Naive thymus-derived CD4-positive, alpha-beta T cell (primary cell): ENCODE data around the gene SLC39A10. TPM values are rescaled to one million over a fixed set of nuclear protein-coding genes. Genes with fewer than 3 reads are reported as not detected.

Experiments
- ATAC-seq: fragments of 150-1000 bp; cut with Tn5 transposase; 2 replicates; pipeline ENCODE4 v1.10.0; 2021; ENCODE audit warnings: mild to moderate bottlenecking, moderate library complexity
- CTCF ChIA-PET: fragments of 350-600 bp; sonication (Branson Sonifier 250); formaldehyde crosslinking; loops from one replicate; lab custom pipeline; 2021; ENCODE audit warnings: antibody characterized with exemption; lab: Charles Lee
- POLR2A ChIA-PET: fragments of 350-600 bp; sonication (Branson Sonifier 250); formaldehyde crosslinking; loops from one replicate; lab custom pipeline; 2021; ENCODE audit warnings: antibody characterized with exemption, inconsistent platforms; lab: Charles Lee
- DNase-seq, 9 donors: peaks; one replicate each; pipeline versions ENCODE4 v3.0.0 to v3.0.0-alpha.2; 2020 to 2022; ENCODE audit warnings: mixed read lengths in 1 of 9
- H3K27ac ChIP-seq: one replicate; pipeline ENCODE4 v1.7.0; 2013; ENCODE audit warnings: mild to moderate bottlenecking, low read depth, low read length, moderate library complexity
- H3K27me3 ChIP-seq, 2 donors: one replicate each; pipeline ENCODE4 v1.7.0; 2013; ENCODE audit warnings: low read length in 2 of 2, mild to moderate bottlenecking in 2 of 2, moderate library complexity in 2 of 2; ENCODE audit not compliant: control insufficient read depth in 2 of 2, insufficient read depth in 2 of 2
- H3K36me3 ChIP-seq, 3 experiments: 1 replicate in 2 of 3; 2 replicates in 1 of 3; pipeline ENCODE4 v1.7.0; 2013; ENCODE audit warnings: low read length in 3 of 3, mild to moderate bottlenecking in 3 of 3, moderate library complexity in 1 of 3; ENCODE audit not compliant: insufficient read depth in 3 of 3, control insufficient read depth in 2 of 3
- H3K4me1 ChIP-seq, 2 donors: one replicate each; pipeline ENCODE4 v1.7.0; 2013; ENCODE audit warnings: low read length in 2 of 2, mild to moderate bottlenecking in 2 of 2, moderate library complexity in 1 of 2; ENCODE audit not compliant: control insufficient read depth in 2 of 2, insufficient read depth in 2 of 2
- H3K4me3 ChIP-seq: 2 replicates; pipeline ENCODE4 v1.7.0; 2013; ENCODE audit warnings: mild to moderate bottlenecking, low read length
- H3K9me3 ChIP-seq, 3 experiments: 1 replicate in 2 of 3; 2 replicates in 1 of 3; pipeline ENCODE4 v1.7.0; 2013; ENCODE audit warnings: low read length in 3 of 3; ENCODE audit not compliant: control insufficient read depth in 2 of 3
- H3K27ac Mint-ChIP-seq, 9 donors: one replicate each; pipeline ENCODE4 v1.8.0; 2020 to 2022; ENCODE audit warnings: mixed read lengths in 9 of 9, mild to moderate bottlenecking in 8 of 9, moderate library complexity in 5 of 9, inconsistent platforms in 2 of 9
- H3K27me3 Mint-ChIP-seq, 5 donors: one replicate each; pipeline ENCODE4 v1.8.0; 2021 to 2022; ENCODE audit warnings: mixed read lengths in 5 of 5, mild to moderate bottlenecking in 1 of 5
- H3K36me3 Mint-ChIP-seq, 5 donors: one replicate each; pipeline ENCODE4 v1.8.0; 2020 to 2022; ENCODE audit warnings: mixed read lengths in 5 of 5, mild to moderate bottlenecking in 3 of 5, inconsistent platforms in 1 of 5
- H3K4me1 Mint-ChIP-seq, 7 donors: one replicate each; pipeline ENCODE4 v1.8.0; 2020 to 2022; ENCODE audit warnings: mixed read lengths in 7 of 7, mild to moderate bottlenecking in 3 of 7, inconsistent platforms in 1 of 7
- H3K4me3 Mint-ChIP-seq, 10 donors: one replicate each; pipeline ENCODE4 v1.8.0; 2020 to 2022; ENCODE audit warnings: mild to moderate bottlenecking in 10 of 10, mixed read lengths in 10 of 10, moderate library complexity in 6 of 10, inconsistent platforms in 2 of 10
- H3K9me3 Mint-ChIP-seq, 11 donors: one replicate each; pipeline ENCODE4 v1.8.0; 2020 to 2022; ENCODE audit warnings: mixed read lengths in 11 of 11, mild to moderate bottlenecking in 4 of 11, inconsistent platforms in 1 of 11, moderate library complexity in 1 of 11
- intact Hi-C, 2 donors: fragments of 100-400 bp; cut with micrococcal nuclease; formaldehyde crosslinking; loops; one replicate each; pipeline ENCODE4 v1.15.1; 2023
- polyA plus RNA-seq, 2 donors: library from polyadenylated mRNA; unstranded; fragments of 300-500 nt; fragmentation: Illumina TruSeq; gene quantifications; one replicate each; pipeline ENCODE4 v1.2.3, GENCODE V29; 2021
- total RNA-seq, 6 experiments: library from RNA in 5 of 6; stranded (reverse) in 5 of 6; gene quantifications; 1 replicate in 5 of 6; 2 replicates in 1 of 6; pipeline ENCODE4 v1.2.3 and lab custom pipeline; 2021 to 2026

Gene SLC39A10
- total and polyA plus RNA-seq, 7 experiments from 2014 or later, result 6.6 to 92.9 (median 58.0) TPM

DNA sequence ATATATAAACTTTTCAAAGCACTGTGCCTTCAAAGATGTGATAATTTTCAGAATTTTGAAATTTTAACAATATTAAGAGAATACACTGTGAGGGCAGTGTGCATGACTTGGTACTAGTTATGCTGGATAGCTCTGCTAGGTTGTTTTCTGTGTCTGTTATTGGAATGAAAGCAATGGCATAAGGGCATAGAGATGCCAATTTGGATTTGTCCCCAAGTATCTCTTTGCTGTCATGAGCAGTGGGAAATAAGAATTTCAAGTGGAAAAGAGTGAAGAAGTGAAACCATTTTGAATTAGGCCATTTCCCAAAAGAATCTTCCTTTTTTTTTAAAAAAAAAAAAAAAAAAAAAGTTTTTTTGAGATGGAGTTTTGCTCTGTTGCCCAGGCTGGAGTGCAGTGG is 76.8 kb downstream of the SLC39A10 start:
- Histone ChIP-seq H3K9me3 (no peaks in the 10 kb centered on the region), H3K27me3 (no peaks in the 10 kb centered on the region), H3K27ac (no peak overlapping the region), H3K4me3 (no peak overlapping the region), H3K36me3 (peaks cover 0 to 39% (median 4%) of the 10 kb centered on the region in 3 experiments), H3K4me1 (no peaks in the 10 kb centered on the region)
- Mint-ChIP-seq H3K4me3 (no peak overlapping the region), H3K9me3 (peaks cover 0 to 10% (median 0%) of the 10 kb centered on the region in 11 donors), H3K36me3 (peaks cover 24 to 84% (median 74%) of the 10 kb centered on the region in 5 donors), H3K27ac (no peak overlapping the region), H3K4me1 (peaks cover 0 to 8% (median 0%) of the 10 kb centered on the region in 7 donors), H3K27me3 (no peaks in the 10 kb centered on the region)
- DNase-seq (no peak), ATAC-seq (no peak)
- ChIA-PET POLR2A (no interaction called here), CTCF (no interaction called here)
- intact Hi-C loops, result no loop called here

DNA sequence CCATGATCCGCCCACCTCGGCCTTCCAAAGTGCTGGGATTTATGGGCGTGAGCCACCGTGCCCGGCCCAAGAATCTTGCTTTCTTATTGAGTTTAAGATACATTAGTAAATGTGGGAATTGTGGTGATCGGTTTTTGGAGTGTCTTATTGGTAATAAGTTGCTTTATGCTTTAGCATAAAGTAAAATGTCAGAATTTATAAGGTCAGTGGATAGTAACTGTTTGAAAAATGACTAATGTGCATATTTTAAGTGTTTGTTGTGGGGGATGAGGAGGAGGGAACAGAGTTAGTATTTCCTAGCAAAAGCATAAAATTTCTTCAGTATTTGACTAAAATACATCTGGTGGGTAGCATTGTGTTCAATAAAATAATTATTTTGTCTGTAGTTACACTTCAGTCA is 77.4 kb downstream of the SLC39A10 start:
- Histone ChIP-seq H3K4me1 (no peaks in the 10 kb centered on the region), H3K27me3 (no peaks in the 10 kb centered on the region), H3K27ac (no peak overlapping the region), H3K36me3 (peaks cover 0 to 34% (median 4%) of the 10 kb centered on the region in 3 experiments), H3K4me3 (no peak overlapping the region), H3K9me3 (no peaks in the 10 kb centered on the region)
- Mint-ChIP-seq H3K27me3 (no peaks in the 10 kb centered on the region), H3K4me3 (no peak overlapping the region), H3K36me3 (peaks cover 22 to 85% (median 74%) of the 10 kb centered on the region in 5 donors), H3K4me1 (peaks cover 0 to 8% (median 0%) of the 10 kb centered on the region in 7 donors), H3K9me3 (peaks cover 0 to 10% (median 0%) of the 10 kb centered on the region in 11 donors), H3K27ac (no peak overlapping the region)
- POLR2A ChIA-PET, result no interaction called here
- ATAC-seq (no peak), DNase-seq (no peak)
- intact Hi-C loops, result no loop called here
- CTCF ChIA-PET, result no interaction called here

DNA sequence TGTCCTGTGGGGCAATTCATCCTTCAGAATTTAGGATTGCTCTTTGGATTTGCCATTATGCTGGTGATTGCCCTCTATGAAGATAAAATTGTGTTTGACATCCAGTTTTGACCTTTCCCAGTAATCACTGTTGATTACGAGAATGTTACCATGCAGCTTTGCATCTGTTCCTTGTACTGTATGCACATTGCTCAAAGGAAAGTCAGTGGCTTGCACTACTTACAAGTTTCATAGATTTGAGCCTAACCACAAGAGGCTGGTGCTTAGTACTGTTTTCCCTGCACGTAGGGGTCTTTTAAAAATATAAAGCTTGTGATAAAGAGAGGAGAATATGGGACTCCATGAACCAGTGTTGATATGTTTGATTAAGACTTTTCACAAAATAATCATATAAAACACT is 77.9 kb downstream of the SLC39A10 start:
- H3K27ac Mint-ChIP-seq, result no peak overlapping the region
- CTCF ChIA-PET, result no interaction called here
- H3K4me1 Mint-ChIP-seq, result peaks cover 0 to 6% (median 0%) of the 10 kb centered on the region in 7 donors
- DNase-seq, result no peak
- Histone ChIP-seq H3K9me3 (no peaks in the 10 kb centered on the region), H3K4me1 (no peaks in the 10 kb centered on the region), H3K36me3 (peaks cover 0 to 28% (median 4%) of the 10 kb centered on the region in 3 experiments), H3K4me3 (no peak overlapping the region), H3K27ac (no peak overlapping the region), H3K27me3 (no peaks in the 10 kb centered on the region)
- peaks cover 19 to 85% (median 75%) of the 10 kb centered on the region in 5 donors for H3K36me3 Mint-ChIP-seq
- no peaks in the 10 kb centered on the region for H3K27me3 Mint-ChIP-seq
- POLR2A ChIA-PET, result no interaction called here
- intact Hi-C loops, result no loop called here
- H3K9me3 Mint-ChIP-seq, result peaks cover 0 to 10% (median 0%) of the 10 kb centered on the region in 11 donors
- no peak overlapping the region for H3K4me3 Mint-ChIP-seq
- ATAC-seq, result no peak

DNA sequence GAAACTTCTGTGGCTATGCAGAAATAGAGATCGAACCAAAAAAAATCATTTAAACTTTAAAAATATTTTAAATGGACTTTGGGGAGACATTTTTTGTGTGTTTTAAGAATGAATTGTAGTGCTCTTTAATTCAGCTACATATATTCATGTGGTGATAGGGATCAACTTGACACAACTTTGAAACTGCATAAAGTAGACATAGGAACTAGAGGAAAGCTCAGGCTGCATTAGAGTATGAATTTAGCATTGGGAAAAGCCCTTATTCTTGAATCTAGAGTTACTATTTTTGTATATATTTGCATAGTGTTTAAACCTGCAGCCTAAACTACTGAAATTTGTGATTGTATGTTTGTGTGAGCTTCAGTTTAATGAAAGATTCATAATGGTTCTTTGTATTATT is 78.3 kb downstream of the SLC39A10 start:
- Mint-ChIP-seq H3K27ac (peak overlapping the region in 1 of 9 donors; percentile 43), H3K36me3 (peaks cover 15 to 85% (median 74%) of the 10 kb centered on the region in 5 donors), H3K4me3 (no peak overlapping the region), H3K27me3 (no peaks in the 10 kb centered on the region), H3K4me1 (peaks cover 0 to 6% (median 0%) of the 10 kb centered on the region in 7 donors), H3K9me3 (peaks cover 0 to 10% (median 0%) of the 10 kb centered on the region in 11 donors)
- H3K36me3 ChIP-seq, result peaks cover 0 to 24% (median 4%) of the 10 kb centered on the region in 3 experiments
- intact Hi-C loops, result no loop called here
- H3K27ac ChIP-seq, result no peak overlapping the region
- no peak for ATAC-seq
- no peaks in the 10 kb centered on the region for H3K27me3 ChIP-seq
- H3K9me3 ChIP-seq, result no peaks in the 10 kb centered on the region
- H3K4me1 ChIP-seq, result no peaks in the 10 kb centered on the region
- POLR2A ChIA-PET, result no interaction called here
- CTCF ChIA-PET, result no interaction called here
- no peak for DNase-seq
- no peak overlapping the region for H3K4me3 ChIP-seq

DNA sequence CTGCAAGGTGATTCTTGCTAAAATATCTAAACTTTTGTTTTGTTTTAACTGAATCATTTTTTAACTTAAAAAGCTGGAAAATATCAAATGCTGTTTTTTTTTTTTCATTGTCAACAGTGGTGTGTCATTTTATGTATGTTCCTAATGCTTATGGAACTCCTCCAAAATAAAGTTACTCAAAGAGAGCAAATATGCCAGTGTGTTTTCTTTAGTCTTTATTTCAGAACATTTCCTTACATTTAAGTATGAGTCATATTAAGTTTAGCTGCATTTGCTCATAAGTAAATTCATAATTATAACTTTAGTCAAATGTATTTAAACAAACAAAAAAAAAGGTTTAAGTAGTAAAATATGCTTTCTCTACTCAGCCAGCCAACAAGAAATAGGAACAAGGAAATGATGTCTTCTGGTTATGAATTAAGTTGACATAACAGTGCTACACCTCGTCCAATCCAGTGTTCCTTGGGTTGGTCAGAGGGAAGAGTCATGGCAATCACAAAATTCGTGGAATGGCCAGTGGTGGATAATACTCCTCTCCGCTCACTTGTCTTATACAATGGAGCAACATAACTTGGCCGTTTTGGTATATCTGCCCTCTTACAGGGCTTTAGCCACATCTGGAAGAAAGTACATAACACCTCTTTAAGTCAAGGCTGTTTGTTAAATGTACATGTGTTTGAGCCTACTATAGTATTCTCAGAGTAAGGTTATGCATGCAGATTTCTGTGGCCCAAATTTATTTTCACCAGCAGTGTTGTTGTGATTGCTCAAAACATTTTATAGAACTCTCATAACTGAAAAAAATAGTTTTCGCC is 80.7 kb downstream of the SLC39A10 start:
- Mint-ChIP-seq H3K9me3 (peaks cover 0 to 9% (median 0%) of the 10 kb centered on the region in 11 donors), H3K27ac (no peak overlapping the region), H3K4me1 (peaks cover 0 to 2% (median 0%) of the 10 kb centered on the region in 7 donors), H3K4me3 (no peak overlapping the region), H3K36me3 (peaks cover 14 to 82% (median 70%) of the 10 kb centered on the region in 5 donors), H3K27me3 (no peaks in the 10 kb centered on the region)
- intact Hi-C loops, result no loop called here
- Histone ChIP-seq H3K36me3 (peaks cover 0 to 15% (median 0%) of the 10 kb centered on the region in 3 experiments), H3K9me3 (no peaks in the 10 kb centered on the region), H3K27ac (no peak overlapping the region), H3K4me1 (no peaks in the 10 kb centered on the region), H3K4me3 (no peak overlapping the region), H3K27me3 (no peaks in the 10 kb centered on the region)
- ATAC-seq, result no peak
- no peak for DNase-seq
- ChIA-PET CTCF (no interaction called here), POLR2A (no interaction called here)

DNA sequence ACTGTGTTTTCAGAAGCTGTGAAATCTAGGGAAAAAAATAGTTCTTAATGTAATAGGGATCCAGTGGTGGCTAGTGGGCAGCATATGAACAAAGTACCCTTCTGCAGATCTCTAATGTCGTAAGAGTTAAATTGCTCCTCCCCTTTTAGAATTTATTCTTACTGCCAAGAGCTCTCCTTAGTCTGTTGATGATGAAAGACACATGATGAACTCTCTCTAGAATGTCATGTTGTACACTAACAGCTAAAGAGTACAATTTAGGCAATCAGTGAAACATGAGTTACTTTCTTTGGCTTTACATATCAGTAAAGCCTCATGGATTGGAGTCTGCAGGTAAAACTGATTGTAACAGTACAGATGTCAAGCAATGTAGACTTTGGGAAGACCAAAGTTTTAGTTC is 84.2 kb downstream of the SLC39A10 start:
- ATAC-seq, result no peak

More for the DNA sequence above, 84.2 kb downstream of the SLC39A10 start:
- Mint-ChIP-seq H3K4me3 (no peak overlapping the region), H3K4me1 (no peaks in the 10 kb centered on the region), H3K27me3 (no peaks in the 10 kb centered on the region), H3K27ac (no peak overlapping the region), H3K36me3 (peaks cover 11 to 63% (median 59%) of the 10 kb centered on the region in 5 donors), H3K9me3 (peaks cover 0 to 30% (median 9%) of the 10 kb centered on the region in 11 donors)
- H3K36me3 ChIP-seq, result peaks cover 0 to 9% (median 0%) of the 10 kb centered on the region in 3 experiments
- DNase-seq, result no peak
- H3K4me3 ChIP-seq, result no peak overlapping the region
- H3K27ac ChIP-seq, result no peak overlapping the region
- ChIA-PET CTCF (no interaction called here), POLR2A (no interaction called here)
- no peaks in the 10 kb centered on the region for H3K4me1 ChIP-seq
- intact Hi-C loops, result no loop called here
- no peaks in the 10 kb centered on the region for H3K27me3 ChIP-seq
- no peaks in the 10 kb centered on the region for H3K9me3 ChIP-seq
